Cardiac muscle cell (in vitro differentiated cells and primary cell): ENCODE results near the gene KIRREL3. TPM values are rescaled to one million over a fixed set of nuclear protein-coding genes. Genes with fewer than 3 reads are reported as not detected.

Experiments
- DNase-seq, 2 donors: peaks; one replicate each; pipeline versions ENCODE4 v3.0.0 to v3.0.0-alpha.2; 2010 to 2017; ENCODE audit warnings: low read depth in 1 of 2, low spot score in 1 of 2
- H3K27ac ChIP-seq: fragments of 200-600 bp; sonication (generic); 2 replicates; pipeline ENCODE4 v1.5.1; 2016
- H3K27me3 ChIP-seq: fragments of 200-600 bp; sonication (generic); 2 replicates; pipeline ENCODE4 v1.6.0; 2016; ENCODE audit warnings: control low read depth
- H3K36me3 ChIP-seq: fragments of 200-600 bp; sonication (generic); 2 replicates; pipeline ENCODE4 v1.5.1; 2016; ENCODE audit warnings: control low read depth
- H3K4me1 ChIP-seq: fragments of 200-600 bp; sonication (generic); 2 replicates; pipeline ENCODE4 v1.8.1; 2017; ENCODE audit warnings: low read depth, mild to moderate bottlenecking, mixed run types
- H3K4me3 ChIP-seq: fragments of 200-600 bp; sonication (generic); 2 replicates; pipeline ENCODE4 v1.5.1; 2016; ENCODE audit warnings: mild to moderate bottlenecking
- H3K9me3 ChIP-seq: fragments of 200-600 bp; sonication (generic); 2 replicates; pipeline ENCODE4 v1.5.1; 2017; ENCODE audit warnings: low read depth, mild to moderate bottlenecking, control low read depth
- CTCF ChIP-seq: IDR thresholded peaks from 2 replicates; pipeline ENCODE4 v1.5.1; 2012; ENCODE audit warnings: low read depth, mild to moderate bottlenecking, low read length
- polyA plus RNA-seq: library from polyadenylated mRNA; unstranded; fragments of >200 nt; fragmentation: Nextera tagmentation; extraction: Ambion mirVana; gene quantifications from 2 replicates; pipeline ENCODE4 v1.2.1, GENCODE V29; 2016
- total RNA-seq: library from RNA; depleted of rRNA; stranded (reverse); fragments of >200 nt; gene quantifications from 2 replicates; pipeline ENCODE4 v1.2.3, GENCODE V29; 2016

The KIRREL3 gene
- total and polyA plus RNA-seq, 2 experiments from 2014 or later, result 0.12 to 0.89 TPM

GRCh38 chr11:126829716-126830115, 170.9 kb downstream of the KIRREL3 start:
- Histone ChIP-seq H3K36me3 (no peaks in the 10 kb centered on the region), H3K4me1 (no peaks in the 10 kb centered on the region), H3K27me3 (peaks cover 10% of the 10 kb centered on the region), H3K27ac (no peak overlapping the region), H3K9me3 (no peaks in the 10 kb centered on the region), H3K4me3 (no peak overlapping the region)
- no peak for TF ChIP-seq CTCF
- DNase-seq, result no peak

DNA sequence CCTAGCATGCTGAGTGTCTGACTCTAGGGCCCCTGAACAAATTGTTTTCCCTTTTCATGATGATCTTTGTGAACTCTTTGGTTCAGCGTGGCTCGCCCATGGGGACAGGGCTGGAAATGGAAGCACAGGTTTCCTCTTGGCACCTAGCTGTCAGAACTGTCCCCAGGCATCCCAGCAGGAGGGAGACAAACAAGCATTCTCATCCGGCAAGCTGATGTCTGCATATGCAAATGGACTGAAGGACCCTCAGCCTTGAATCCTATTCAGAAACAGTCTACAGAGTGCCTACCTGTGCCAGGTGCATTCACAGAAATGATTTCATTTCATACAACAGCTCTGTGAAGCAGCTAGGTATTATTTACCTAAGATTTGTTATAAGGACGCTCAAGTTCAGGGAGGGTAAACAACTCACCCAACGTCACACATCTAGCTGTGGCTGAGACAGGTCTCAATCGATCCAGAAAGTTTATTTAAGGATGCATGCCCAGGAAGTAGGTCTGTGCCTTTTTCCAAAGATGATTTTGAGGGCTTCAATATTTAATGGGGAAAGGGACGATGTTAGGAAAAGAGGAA, 176.4 kb downstream of the KIRREL3 start:
- TF ChIP-seq CTCF, result no peak
- Histone ChIP-seq H3K9me3 (no peaks in the 10 kb centered on the region), H3K27me3 (peaks cover 7% of the 10 kb centered on the region), H3K4me1 (no peaks in the 10 kb centered on the region), H3K36me3 (no peaks in the 10 kb centered on the region), H3K27ac (no peak overlapping the region), H3K4me3 (no peak overlapping the region)
- DNase-seq, result no peak

DNA sequence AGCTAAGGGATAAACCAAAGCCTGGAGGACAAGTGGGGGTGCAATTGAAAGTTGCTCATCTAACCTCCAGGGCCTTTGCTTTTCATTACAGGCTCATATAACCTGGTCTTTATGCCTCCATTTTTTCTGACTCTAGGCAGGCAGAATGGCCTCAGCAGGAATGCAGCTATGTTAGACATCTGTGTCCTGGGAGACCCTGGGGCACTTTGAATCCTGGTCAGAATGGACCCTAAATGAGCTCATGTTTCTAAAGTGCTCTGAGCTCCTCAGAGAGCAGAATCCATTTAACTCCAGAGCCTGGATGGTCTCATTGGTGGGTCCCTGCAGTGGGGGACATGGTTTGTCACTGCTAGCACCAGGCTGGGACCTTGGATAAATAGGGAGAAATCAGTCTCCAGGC, 177.3 kb downstream of the KIRREL3 start:
- DNase-seq, result no peak
- H3K9me3 ChIP-seq, result no peaks in the 10 kb centered on the region
- H3K36me3 ChIP-seq, result no peaks in the 10 kb centered on the region
- no peaks in the 10 kb centered on the region for H3K4me1 ChIP-seq
- H3K27ac ChIP-seq, result no peak overlapping the region
- TF ChIP-seq CTCF, result no peak
- H3K27me3 ChIP-seq, result no peaks in the 10 kb centered on the region
- H3K4me3 ChIP-seq, result no peak overlapping the region

- no peak for TF ChIP-seq CTCF
- DNase-seq, result no peak
- Histone ChIP-seq H3K9me3 (no peaks in the 10 kb centered on the region), H3K36me3 (no peaks in the 10 kb centered on the region), H3K4me1 (no peaks in the 10 kb centered on the region), H3K27me3 (no peaks in the 10 kb centered on the region), H3K27ac (no peak overlapping the region), H3K4me3 (no peak overlapping the region)
Measured at GRCh38 chr11:126821827-126822226, 178.7 kb downstream of the KIRREL3 start.

GRCh38 chr11:126819194-126819593, 181.4 kb downstream of the KIRREL3 start:
- H3K9me3 ChIP-seq, result no peaks in the 10 kb centered on the region
- DNase-seq, result no peak
- H3K36me3 ChIP-seq, result no peaks in the 10 kb centered on the region
- TF ChIP-seq CTCF, result no peak
- H3K4me1 ChIP-seq, result no peaks in the 10 kb centered on the region
- H3K27me3 ChIP-seq, result no peaks in the 10 kb centered on the region
- no peak overlapping the region for H3K27ac ChIP-seq
- H3K4me3 ChIP-seq, result no peak overlapping the region
